Vagina (tissue), 2 donors: Measurements from ENCODE around the gene SAMD15. TPM values are rescaled to one million over a fixed set of nuclear protein-coding genes. Genes with fewer than 3 reads are reported as not detected.

ENCODE experiments used
- DNase-seq, 2 donors: peaks; one replicate each; pipeline ENCODE4 v3.0.0-alpha.2; 2017; ENCODE audit errors: extremely low spot score in 2 of 2
- H3K27ac ChIP-seq: fragments of 200-600 bp; sonication (generic); one replicate; pipeline ENCODE4 v1.5.1; 2019
- H3K27me3 ChIP-seq: fragments of 200-600 bp; sonication (generic); one replicate; pipeline ENCODE4 v1.5.1; 2019
- H3K36me3 ChIP-seq, 2 donors: fragments of 200-600 bp; sonication (generic); one replicate each; pipeline ENCODE4 v1.5.1; 2017 to 2019
- H3K4me1 ChIP-seq: fragments of 200-600 bp; sonication (generic); one replicate; pipeline ENCODE4 v1.5.1; 2019
- H3K4me3 ChIP-seq, 2 donors: fragments of 200-600 bp; sonication (generic); 1 replicate in 1 of 2; 2 replicates in 1 of 2; pipeline ENCODE4 v1.5.1; 2016 to 2019
- H3K9me3 ChIP-seq: fragments of 200-600 bp; sonication (generic); one replicate; pipeline ENCODE4 v1.5.1; 2019
- POLR2A ChIP-seq, 2 donors: fragments of 450-650 bp; IDR thresholded peaks; one replicate each; pipeline ENCODE4 v1.6.1; 2017; ENCODE audit warnings: antibody characterized with exemption in 2 of 2, mild to moderate bottlenecking in 2 of 2, moderate library complexity in 2 of 2
- POLR2AphosphoS5 ChIP-seq, 2 donors: sonication (generic); formaldehyde crosslinking; IDR thresholded peaks; one replicate each; pipeline ENCODE4 v1.9.0; 2017; ENCODE audit warnings: antibody characterized with exemption in 2 of 2, mild to moderate bottlenecking in 2 of 2, low read depth in 1 of 2; ENCODE audit not compliant: insufficient read depth in 1 of 2
- intact Hi-C: fragments of 100-400 bp; cut with DNase I; formaldehyde crosslinking; loops from one replicate; pipeline ENCODE4 v1.15.1; 2023
- total RNA-seq: library from RNA; depleted of rRNA; stranded (reverse); fragments of >200 nt; gene quantifications from one replicate; pipeline ENCODE4 v1.2.3, GENCODE V29; 2016
- TF ChIP-seq, protein P1 (sequence below), 3 experiments: fragments of 450-650 bp in 2 of 3; fragments of 200-600 bp in 1 of 3; sonication (generic) in 1 of 3; IDR thresholded peaks; one replicate each; pipeline ENCODE4 v1.5.1; 2017 to 2019; ENCODE audit warnings: antibody characterized with exemption in 3 of 3, mild to moderate bottlenecking in 2 of 3, moderate library complexity in 2 of 3

Gene SAMD15
- total RNA-seq, 1 donor from 2014 or later = not detected

DNA sequence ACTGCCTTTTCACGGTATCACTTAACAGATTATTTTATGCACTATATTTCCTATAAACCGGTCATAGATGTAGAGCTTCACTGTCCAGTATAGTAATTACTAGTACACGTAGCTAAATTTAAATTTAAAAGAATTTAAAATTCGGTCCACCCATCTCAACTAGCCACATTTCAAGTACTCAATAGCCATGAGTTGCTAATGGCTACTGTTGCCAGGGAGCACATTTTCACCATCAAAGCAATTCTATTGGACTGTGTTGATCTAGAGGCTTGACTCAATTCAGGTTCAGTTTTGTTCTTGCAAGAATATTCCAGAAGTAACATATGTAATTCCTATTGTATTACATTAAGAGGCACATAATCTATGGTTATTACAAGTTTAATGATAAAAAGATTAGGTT lies 20.3 kb upstream of the SAMD15 start:
- H3K4me1 ChIP-seq = no peaks in the 10 kb centered on the region
- no peak for DNase-seq
- no peak for TF ChIP-seq POLR2AphosphoS5 (IDR thresholded peaks at IDR 0.05; ENCODE audit: insufficient read depth in 1 of 2, low read depth in 1 of 2)
- intact Hi-C loops = no loop called here
- H3K27me3 ChIP-seq = no peaks in the 10 kb centered on the region
- H3K9me3 ChIP-seq = no peaks in the 10 kb centered on the region
- H3K27ac ChIP-seq = no peak overlapping the region
- no peaks in the 10 kb centered on the region for H3K36me3 ChIP-seq
- H3K4me3 ChIP-seq = no peak overlapping the region

DNA sequence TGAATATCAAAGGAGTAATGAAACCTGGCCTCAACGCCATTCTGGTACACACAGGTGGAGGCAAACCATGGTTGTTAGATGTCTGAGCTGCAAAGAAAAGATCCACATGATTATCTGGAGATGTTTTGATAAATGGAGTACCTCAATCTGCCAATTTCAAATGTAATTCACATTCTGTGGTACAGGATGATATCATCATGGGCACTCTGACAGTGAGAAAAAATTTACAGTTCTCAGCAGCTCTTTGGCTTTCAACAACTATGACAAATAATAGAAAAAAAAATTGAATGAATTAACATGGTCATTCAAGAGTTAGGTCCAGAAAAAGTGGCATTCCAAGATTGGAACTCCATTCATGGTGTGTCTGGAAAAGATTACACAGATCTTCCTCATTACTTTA lies 17.6 kb upstream of the SAMD15 start:
- no peak overlapping the region for H3K27ac ChIP-seq
- intact Hi-C loops = no loop called here
- no peaks in the 10 kb centered on the region for H3K9me3 ChIP-seq
- no peak overlapping the region for H3K4me3 ChIP-seq
- DNase-seq = no peak
- H3K4me1 ChIP-seq = no peaks in the 10 kb centered on the region
- no peaks in the 10 kb centered on the region for H3K27me3 ChIP-seq
- TF ChIP-seq POLR2A (IDR thresholded peaks at IDR 0.05) (no peak), POLR2AphosphoS5 (IDR thresholded peaks at IDR 0.05; ENCODE audit: insufficient read depth in 1 of 2, low read depth in 1 of 2) (no peak)
- TF ChIP-seq, protein P1, sequence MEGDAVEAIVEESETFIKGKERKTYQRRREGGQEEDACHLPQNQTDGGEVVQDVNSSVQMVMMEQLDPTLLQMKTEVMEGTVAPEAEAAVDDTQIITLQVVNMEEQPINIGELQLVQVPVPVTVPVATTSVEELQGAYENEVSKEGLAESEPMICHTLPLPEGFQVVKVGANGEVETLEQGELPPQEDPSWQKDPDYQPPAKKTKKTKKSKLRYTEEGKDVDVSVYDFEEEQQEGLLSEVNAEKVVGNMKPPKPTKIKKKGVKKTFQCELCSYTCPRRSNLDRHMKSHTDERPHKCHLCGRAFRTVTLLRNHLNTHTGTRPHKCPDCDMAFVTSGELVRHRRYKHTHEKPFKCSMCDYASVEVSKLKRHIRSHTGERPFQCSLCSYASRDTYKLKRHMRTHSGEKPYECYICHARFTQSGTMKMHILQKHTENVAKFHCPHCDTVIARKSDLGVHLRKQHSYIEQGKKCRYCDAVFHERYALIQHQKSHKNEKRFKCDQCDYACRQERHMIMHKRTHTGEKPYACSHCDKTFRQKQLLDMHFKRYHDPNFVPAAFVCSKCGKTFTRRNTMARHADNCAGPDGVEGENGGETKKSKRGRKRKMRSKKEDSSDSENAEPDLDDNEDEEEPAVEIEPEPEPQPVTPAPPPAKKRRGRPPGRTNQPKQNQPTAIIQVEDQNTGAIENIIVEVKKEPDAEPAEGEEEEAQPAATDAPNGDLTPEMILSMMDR (IDR thresholded peaks at IDR 0.05) = no peak
- no peaks in the 10 kb centered on the region for H3K36me3 ChIP-seq

DNA sequence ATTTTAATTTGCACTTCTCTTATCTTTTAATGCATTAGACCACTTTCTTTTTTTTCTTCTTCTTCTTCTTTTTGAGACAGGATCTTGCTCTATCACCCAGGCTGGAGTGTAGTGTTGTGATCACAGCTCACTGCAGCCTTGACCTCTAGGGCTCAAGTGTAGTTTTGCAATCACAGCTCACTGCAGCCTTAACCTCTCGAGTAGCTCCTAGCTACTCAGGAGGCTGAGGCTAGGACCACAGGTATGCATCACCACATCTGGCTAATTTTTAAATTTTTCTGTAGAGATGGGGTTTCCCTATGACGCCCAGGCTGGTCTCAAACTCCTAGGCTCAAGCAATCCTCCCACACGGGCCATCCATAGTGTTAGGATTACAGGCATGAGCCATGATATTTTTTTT lies 13.0 kb upstream of the SAMD15 start:
- no peak for DNase-seq
- no peaks in the 10 kb centered on the region for H3K36me3 ChIP-seq
- intact Hi-C loops = no loop called here

DNA sequence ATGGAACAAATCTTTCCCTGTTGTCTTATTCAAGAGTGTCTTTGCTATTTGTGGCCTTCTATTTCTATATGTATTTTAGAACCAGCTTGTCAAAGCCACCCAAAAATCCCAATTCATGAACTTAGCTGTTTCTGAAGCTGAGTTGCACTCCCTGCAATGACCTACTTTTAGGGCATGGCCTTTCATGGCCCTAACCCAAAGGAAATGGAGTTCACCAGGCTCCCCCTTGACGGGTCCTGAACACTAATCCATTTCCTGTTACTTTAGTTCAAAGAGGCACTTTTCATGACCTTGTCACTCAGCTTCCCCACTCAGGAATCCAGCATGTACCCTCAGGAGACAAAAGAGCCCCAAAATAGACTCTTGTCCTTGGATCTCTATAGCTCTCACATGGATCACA lies 7.9 kb upstream of the SAMD15 start:
- no peak overlapping the region for H3K27ac ChIP-seq
- no peaks in the 10 kb centered on the region for H3K9me3 ChIP-seq
- no peaks in the 10 kb centered on the region for H3K4me1 ChIP-seq
- H3K27me3 ChIP-seq = no peaks in the 10 kb centered on the region
- no peak for DNase-seq
- no peaks in the 10 kb centered on the region for H3K36me3 ChIP-seq
- H3K4me3 ChIP-seq = no peak overlapping the region
- intact Hi-C loops = no loop called here
- TF ChIP-seq POLR2A (IDR thresholded peaks at IDR 0.05) (no peak), POLR2AphosphoS5 (IDR thresholded peaks at IDR 0.05; ENCODE audit: insufficient read depth in 1 of 2, low read depth in 1 of 2) (no peak)
- TF ChIP-seq, protein P1 (IDR thresholded peaks at IDR 0.05) = no peak

More for the DNA sequence above, 13.0 kb upstream of the SAMD15 start:
- H3K4me3 ChIP-seq = no peak overlapping the region
- H3K9me3 ChIP-seq = no peaks in the 10 kb centered on the region
- no peaks in the 10 kb centered on the region for H3K4me1 ChIP-seq
- no peaks in the 10 kb centered on the region for H3K27me3 ChIP-seq
- no peak overlapping the region for H3K27ac ChIP-seq
- TF ChIP-seq, protein P1 (IDR thresholded peaks at IDR 0.05) = no peak
- TF ChIP-seq POLR2AphosphoS5 (IDR thresholded peaks at IDR 0.05; ENCODE audit: insufficient read depth in 1 of 2, low read depth in 1 of 2) (no peak), POLR2A (IDR thresholded peaks at IDR 0.05) (no peak)

DNA sequence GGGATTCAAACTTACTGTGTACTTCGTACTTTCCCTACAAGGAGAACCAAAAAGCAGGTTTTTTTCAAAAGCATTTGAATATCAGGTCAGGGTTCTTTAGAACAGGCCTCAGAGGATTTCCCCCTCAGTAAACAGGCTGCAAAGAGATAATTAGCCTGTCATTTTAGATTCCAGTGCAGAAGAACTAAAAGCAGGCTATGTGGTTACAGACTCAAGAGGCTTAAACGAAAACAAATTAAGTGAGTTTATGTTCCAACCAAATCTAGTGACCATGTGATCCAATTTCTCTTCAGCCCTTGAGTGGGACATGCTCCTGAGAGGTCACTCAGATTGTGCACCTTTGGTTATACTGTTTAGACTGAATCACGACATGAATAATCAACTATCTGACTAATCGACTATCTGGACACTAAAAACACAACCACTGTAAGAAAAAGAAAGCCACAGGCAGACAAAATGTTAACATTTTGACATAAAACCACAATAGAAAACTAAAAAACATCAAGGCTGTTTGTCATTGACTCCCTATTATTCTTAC lies 4.8 kb upstream of the SAMD15 start:
- intact Hi-C loops = no loop called here
- H3K9me3 ChIP-seq = no peaks in the 10 kb centered on the region
- H3K36me3 ChIP-seq = no peaks in the 10 kb centered on the region
- no peaks in the 10 kb centered on the region for H3K27me3 ChIP-seq
- TF ChIP-seq, protein P1 (IDR thresholded peaks at IDR 0.05) = no peak
- TF ChIP-seq POLR2AphosphoS5 (IDR thresholded peaks at IDR 0.05; ENCODE audit: insufficient read depth in 1 of 2, low read depth in 1 of 2) (no peak), POLR2A (IDR thresholded peaks at IDR 0.05) (no peak)
- no peak for DNase-seq
- peaks cover 16% of the 10 kb centered on the region for H3K4me1 ChIP-seq
- H3K4me3 ChIP-seq = no peak overlapping the region
- no peak overlapping the region for H3K27ac ChIP-seq
